ENCODE data around the gene PJA2.

GRCh38 chr5:109312695-109313094, 97.1 kb downstream of the PJA2 start:
- TF ChIP-seq CTCF (IDR thresholded peaks at IDR 0.05) (no peak), POLR2AphosphoS5 (IDR thresholded peaks at IDR 0.05) (no peak), POLR2A (IDR thresholded peaks at IDR 0.05) (no peak)

Measured in suprapubic skin (tissue), 4 donors.